GM12873 (cell line): ENCODE results near the gene BCL2L2.

Experiments used
- CTCF ChIP-seq: IDR thresholded peaks from 2 replicates; pipeline ENCODE4 v1.5.1; 2012; ENCODE audit warnings: low read depth, mild to moderate bottlenecking, moderate library complexity, low read length, control low read depth; ENCODE audit not compliant: insufficient read depth; ENCODE audit errors: missing control alignments

The BCL2L2 gene

GRCh38 chr14:23284654-23285529 is 21.7 kb upstream of the BCL2L2 start:
- TF ChIP-seq CTCF: no peak

DNA sequence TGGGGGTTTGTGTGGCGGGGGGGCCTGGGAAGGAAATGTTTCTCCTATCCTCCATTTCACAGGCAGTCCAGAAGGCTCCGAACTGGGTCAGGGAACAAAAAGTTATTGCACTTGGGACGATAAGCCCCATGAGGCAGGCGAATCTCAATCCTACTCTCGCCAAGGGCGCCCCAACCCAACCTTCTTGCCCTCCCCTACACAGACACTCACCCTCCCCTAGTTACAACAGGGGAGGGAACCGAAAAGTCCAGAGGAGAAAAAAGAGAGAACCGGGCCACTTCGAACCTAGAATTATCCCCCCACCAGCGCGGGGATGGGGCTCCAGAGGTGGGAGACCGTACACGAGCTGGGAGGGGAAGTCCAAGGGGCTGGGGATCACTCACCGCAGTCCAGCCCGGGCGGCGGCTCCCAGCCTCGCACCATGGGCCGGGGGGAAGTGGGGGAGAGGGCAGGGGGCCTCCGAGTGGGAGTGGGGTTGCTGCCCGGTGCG is 21.1 kb upstream of the BCL2L2 start:
- TF ChIP-seq CTCF: no peak

DNA sequence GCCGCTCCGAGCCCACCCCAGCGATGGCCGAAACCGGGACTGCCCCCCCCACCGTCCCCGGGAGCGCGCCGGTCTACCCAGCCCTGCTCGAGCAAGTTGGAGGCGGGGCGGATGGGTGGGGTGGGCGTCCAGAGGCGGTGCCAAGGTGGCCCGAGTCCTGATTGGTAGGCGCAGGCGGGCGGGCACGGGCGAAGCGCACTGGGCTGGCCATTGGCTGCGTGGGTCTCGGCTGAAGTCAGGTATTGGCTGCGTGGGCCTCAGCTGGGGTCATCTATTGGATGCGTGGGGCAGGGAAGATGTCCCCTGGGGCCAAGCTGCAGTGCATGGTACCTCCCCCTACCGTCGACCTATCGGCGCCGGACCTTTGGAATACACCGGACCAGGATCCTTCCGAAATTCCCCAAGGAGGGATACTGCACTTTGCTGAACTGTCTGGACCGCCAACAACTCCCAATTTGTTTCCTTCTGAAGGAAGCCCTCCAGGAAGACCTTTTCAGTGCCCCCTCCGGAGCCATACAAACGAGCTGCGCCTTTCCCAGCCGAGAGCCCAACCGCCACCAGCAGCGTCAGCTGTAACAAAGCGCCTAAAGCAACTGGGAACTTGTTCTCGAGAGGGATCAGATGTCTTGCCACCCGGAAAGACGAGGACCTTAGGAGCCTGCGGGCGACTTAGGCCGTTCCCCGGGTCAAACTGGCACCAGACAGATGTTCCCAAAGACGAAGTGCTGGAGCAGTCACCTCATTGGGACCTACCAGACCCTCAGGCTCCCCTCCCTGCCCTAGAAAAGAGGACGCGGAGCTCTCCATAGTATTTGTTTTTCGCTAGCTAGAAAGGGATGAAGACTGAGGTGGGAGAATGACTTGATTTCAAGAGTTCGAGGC is 20.4 kb upstream of the BCL2L2 start, which contains the start of gene HOMEZ:
TSS of gene HOMEZ (minus strand) at position 113 of the 882 bp plus-strand sequence. CDS start 180 bp downstream, outside the sequence.
- peak; percentile 2 for TF ChIP-seq CTCF

- no peak for TF ChIP-seq CTCF
Measured at GRCh38 chr14:23286902-23287479, 19.6 kb upstream of the BCL2L2 start.

GRCh38 chr14:23294734-23295561 is 11.7 kb upstream of the BCL2L2 start:
- peak; percentile 89 for TF ChIP-seq CTCF

DNA sequence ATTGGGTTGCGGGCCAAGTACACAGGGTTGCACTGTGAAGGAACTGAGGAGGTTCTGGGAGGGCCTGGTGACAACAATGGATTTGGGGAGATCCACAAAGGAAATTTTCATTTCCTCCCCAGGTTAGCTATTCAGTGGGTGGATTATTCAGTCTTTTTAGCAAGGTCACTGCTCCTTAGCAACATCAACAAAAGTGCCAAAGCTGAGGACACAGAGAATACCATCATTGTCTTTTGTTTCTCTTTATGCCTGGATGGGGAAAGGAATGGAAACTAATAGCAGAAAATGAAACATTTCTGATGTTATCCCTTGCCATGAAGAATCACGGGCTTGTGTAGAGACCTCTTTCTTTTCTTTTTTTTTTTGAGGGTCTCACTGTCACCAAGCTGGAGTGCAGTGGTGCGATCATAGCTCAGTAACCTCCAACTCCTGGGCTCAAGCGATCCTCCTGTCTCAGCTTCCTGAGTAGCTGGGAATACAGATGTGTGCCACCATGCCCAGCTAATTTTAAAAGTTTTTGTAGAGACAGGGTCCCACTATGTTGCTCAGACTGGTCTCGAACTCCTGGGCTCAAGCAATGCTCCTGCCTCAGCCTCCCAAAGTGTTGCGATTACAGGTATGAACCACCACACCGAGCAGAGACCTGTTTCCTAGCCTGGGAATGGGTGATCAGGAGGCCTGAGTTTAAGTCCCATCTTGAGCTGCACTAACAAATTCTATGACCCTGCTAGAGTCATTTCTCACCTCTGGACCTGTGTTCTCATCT is 10.4 kb upstream of the BCL2L2 start:
- no peak for TF ChIP-seq CTCF
